H1 (cell line): Measurements from ENCODE around the gene GASK1B.

Experiments
- FOSL1 ChIP-seq: IDR thresholded peaks from 2 replicates; pipeline ENCODE4 v1.6.1; 2011; ENCODE audit warnings: mild to moderate bottlenecking, low read depth, low read length, moderate library complexity; ENCODE audit not compliant: insufficient read depth
- RNF2 ChIP-seq: fragments of 200-900, 300-1000 bp; sonication (generic); IDR thresholded peaks from 2 replicates; pipeline ENCODE4 v1.7.1; 2016; ENCODE audit warnings: borderline replicate concordance, low read depth, mild to moderate bottlenecking, antibody characterized with exemption, low read length; ENCODE audit not compliant: poor library complexity, severe bottlenecking; ENCODE audit errors: missing control alignments
- TF ChIP-seq, protein P1 (sequence below), 3 experiments: IDR thresholded peaks; 1 replicate in 2 of 3; 2 replicates in 1 of 3; pipeline versions ENCODE4 v1.5.1 to v1.6.1; 2011; ENCODE audit warnings: low read length in 3 of 3, mild to moderate bottlenecking in 3 of 3, inconsistent platforms in 2 of 3, low read depth in 1 of 3, moderate library complexity in 1 of 3; ENCODE audit not compliant: insufficient read depth in 1 of 3; ENCODE audit errors: control extremely low read depth in 1 of 3

DNA sequence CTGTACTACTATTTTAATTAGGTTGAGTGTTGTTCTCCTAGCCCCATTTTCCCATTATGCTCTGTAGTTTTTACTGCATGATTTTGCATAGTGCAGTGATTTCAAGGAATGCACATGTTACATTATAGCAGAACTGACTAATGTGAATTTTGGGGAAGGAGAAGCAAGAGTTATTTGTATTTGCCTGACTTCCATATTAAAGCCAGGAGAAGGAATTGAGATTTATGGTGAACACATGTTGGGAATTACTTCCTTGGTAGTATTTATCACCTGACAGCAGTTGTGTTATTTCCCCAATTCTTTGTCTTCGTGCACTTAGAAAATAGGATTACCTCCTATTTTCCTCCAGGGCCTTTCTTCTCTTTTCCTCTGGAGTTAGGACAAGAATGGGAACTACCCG lies 40.6 kb upstream of the GASK1B start:
- TF ChIP-seq FOSL1: no peak
- TF ChIP-seq, protein P1, sequence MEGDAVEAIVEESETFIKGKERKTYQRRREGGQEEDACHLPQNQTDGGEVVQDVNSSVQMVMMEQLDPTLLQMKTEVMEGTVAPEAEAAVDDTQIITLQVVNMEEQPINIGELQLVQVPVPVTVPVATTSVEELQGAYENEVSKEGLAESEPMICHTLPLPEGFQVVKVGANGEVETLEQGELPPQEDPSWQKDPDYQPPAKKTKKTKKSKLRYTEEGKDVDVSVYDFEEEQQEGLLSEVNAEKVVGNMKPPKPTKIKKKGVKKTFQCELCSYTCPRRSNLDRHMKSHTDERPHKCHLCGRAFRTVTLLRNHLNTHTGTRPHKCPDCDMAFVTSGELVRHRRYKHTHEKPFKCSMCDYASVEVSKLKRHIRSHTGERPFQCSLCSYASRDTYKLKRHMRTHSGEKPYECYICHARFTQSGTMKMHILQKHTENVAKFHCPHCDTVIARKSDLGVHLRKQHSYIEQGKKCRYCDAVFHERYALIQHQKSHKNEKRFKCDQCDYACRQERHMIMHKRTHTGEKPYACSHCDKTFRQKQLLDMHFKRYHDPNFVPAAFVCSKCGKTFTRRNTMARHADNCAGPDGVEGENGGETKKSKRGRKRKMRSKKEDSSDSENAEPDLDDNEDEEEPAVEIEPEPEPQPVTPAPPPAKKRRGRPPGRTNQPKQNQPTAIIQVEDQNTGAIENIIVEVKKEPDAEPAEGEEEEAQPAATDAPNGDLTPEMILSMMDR (IDR thresholded peaks at IDR 0.05; ENCODE audit: control extremely low read depth in 1 of 3, insufficient read depth in 1 of 3, low read depth in 1 of 3, low read length in 3 of 3): no peak
- TF ChIP-seq RNF2: no peak
